DOHH2 (cell line): ENCODE results near the gene ZNF467.

Source experiments
- H3F3A ChIP-seq: fragments of 200-600 bp; sonication (generic), shearing (Covaris generic); 2 replicates; pipeline ENCODE4 v1.6.0; 2016; ENCODE audit warnings: antibody characterized with exemption, mild to moderate bottlenecking; ENCODE audit not compliant: control insufficient read depth, insufficient read depth
- H3K27ac ChIP-seq: fragments of 200-600 bp; sonication (generic); 2 replicates; pipeline ENCODE4 v1.5.1; 2014; ENCODE audit warnings: low read depth, mild to moderate bottlenecking, low read length, moderate library complexity
- H3K27me3 ChIP-seq: fragments of 200-600 bp; sonication (generic); 2 replicates; pipeline ENCODE4 v1.6.1; 2014; ENCODE audit warnings: mild to moderate bottlenecking, low read length, mixed read lengths; ENCODE audit not compliant: control insufficient read depth
- H3K36me3 ChIP-seq: fragments of 200-600 bp; sonication (generic); 2 replicates; pipeline ENCODE4 v1.6.1; 2014; ENCODE audit warnings: mild to moderate bottlenecking, low read length, moderate library complexity, mixed read lengths; ENCODE audit not compliant: control insufficient read depth
- H3K4me1 ChIP-seq: fragments of 200-600 bp; sonication (generic); 2 replicates; pipeline ENCODE4 v1.6.1; 2014; ENCODE audit warnings: mild to moderate bottlenecking, low read length, mixed read lengths; ENCODE audit not compliant: control insufficient read depth
- H3K4me2 ChIP-seq: fragments of 200-600 bp; sonication (generic); 2 replicates; pipeline ENCODE4 v1.6.0; 2014; ENCODE audit warnings: mild to moderate bottlenecking, low read length, moderate library complexity
- H3K4me3 ChIP-seq: fragments of 200-600 bp; sonication (generic); 2 replicates; pipeline ENCODE4 v1.5.1; 2014; ENCODE audit warnings: mild to moderate bottlenecking, low read length, mixed read lengths
- H3K79me2 ChIP-seq: fragments of 200-600 bp; sonication (generic); 2 replicates; pipeline ENCODE4 v1.6.1; 2014; ENCODE audit warnings: mild to moderate bottlenecking, low read length, mixed read lengths; ENCODE audit not compliant: control insufficient read depth
- H3K9me2 ChIP-seq: fragments of 200-600 bp; sonication (generic); replicated peaks from 2 replicates; pipeline ENCODE4 v1.6.1; 2014; ENCODE audit warnings: mild to moderate bottlenecking, low read length, mixed read lengths; ENCODE audit not compliant: control insufficient read depth
- H3K9me3 ChIP-seq: fragments of 200-600 bp; sonication (generic); 2 replicates; pipeline ENCODE4 v1.6.1; 2014; ENCODE audit warnings: antibody characterized with exemption, low read length, mixed read lengths; ENCODE audit not compliant: control insufficient read depth, insufficient read depth
- H4K20me1 ChIP-seq: fragments of 200-600 bp; sonication (generic); 2 replicates; pipeline ENCODE4 v1.6.0; 2014; ENCODE audit warnings: low read depth, mild to moderate bottlenecking, antibody characterized with exemption, low read length, moderate library complexity; ENCODE audit not compliant: control insufficient read depth, insufficient read depth
- EZH2phosphoT487 ChIP-seq: fragments of 200-600 bp; sonication (generic); IDR thresholded peaks from 2 replicates; pipeline ENCODE4 v1.6.1; 2017; ENCODE audit warnings: borderline replicate concordance, mild to moderate bottlenecking, antibody characterized with exemption, low read length, moderate library complexity, mixed read lengths
- TF ChIP-seq, protein P1 (sequence below): fragments of 200-600 bp; sonication (generic); IDR thresholded peaks from one replicate; pipeline ENCODE4 v1.5.1; 2014; ENCODE audit warnings: antibody characterized with exemption, mild to moderate bottlenecking, low read depth, low read length; ENCODE audit not compliant: poor library complexity, severe bottlenecking

The ZNF467 gene

GRCh38 chr7:149771720-149772240 lies 1.6 kb downstream of the ZNF467 start:
- Histone ChIP-seq H3K79me2 (no peaks in the 10 kb centered on the region), H3K36me3 (0 out of 2 replicates have a peak, but pooled peaks cover 9% of the 10 kb centered on the region), H3K4me3 (peak overlapping the region; percentile 84), H3F3A (peaks cover 9% of the 10 kb centered on the region), H3K4me1 (peaks cover 41% of the 10 kb centered on the region), H3K27ac (peak overlapping the region; percentile 81), H3K9me2 (no peaks in the 10 kb centered on the region), H3K4me2 (peak overlapping the region; percentile 79), H3K9me3 (no peaks in the 10 kb centered on the region), H3K27me3 (peaks cover 16% of the 10 kb centered on the region; the same call in 1 of the 2 replicates), H4K20me1 (0 out of 2 replicates have a peak, but pooled peaks cover 4% of the 10 kb centered on the region)
- no peak for TF ChIP-seq EZH2phosphoT487
- TF ChIP-seq, protein P1, sequence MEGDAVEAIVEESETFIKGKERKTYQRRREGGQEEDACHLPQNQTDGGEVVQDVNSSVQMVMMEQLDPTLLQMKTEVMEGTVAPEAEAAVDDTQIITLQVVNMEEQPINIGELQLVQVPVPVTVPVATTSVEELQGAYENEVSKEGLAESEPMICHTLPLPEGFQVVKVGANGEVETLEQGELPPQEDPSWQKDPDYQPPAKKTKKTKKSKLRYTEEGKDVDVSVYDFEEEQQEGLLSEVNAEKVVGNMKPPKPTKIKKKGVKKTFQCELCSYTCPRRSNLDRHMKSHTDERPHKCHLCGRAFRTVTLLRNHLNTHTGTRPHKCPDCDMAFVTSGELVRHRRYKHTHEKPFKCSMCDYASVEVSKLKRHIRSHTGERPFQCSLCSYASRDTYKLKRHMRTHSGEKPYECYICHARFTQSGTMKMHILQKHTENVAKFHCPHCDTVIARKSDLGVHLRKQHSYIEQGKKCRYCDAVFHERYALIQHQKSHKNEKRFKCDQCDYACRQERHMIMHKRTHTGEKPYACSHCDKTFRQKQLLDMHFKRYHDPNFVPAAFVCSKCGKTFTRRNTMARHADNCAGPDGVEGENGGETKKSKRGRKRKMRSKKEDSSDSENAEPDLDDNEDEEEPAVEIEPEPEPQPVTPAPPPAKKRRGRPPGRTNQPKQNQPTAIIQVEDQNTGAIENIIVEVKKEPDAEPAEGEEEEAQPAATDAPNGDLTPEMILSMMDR: no peak

DNA sequence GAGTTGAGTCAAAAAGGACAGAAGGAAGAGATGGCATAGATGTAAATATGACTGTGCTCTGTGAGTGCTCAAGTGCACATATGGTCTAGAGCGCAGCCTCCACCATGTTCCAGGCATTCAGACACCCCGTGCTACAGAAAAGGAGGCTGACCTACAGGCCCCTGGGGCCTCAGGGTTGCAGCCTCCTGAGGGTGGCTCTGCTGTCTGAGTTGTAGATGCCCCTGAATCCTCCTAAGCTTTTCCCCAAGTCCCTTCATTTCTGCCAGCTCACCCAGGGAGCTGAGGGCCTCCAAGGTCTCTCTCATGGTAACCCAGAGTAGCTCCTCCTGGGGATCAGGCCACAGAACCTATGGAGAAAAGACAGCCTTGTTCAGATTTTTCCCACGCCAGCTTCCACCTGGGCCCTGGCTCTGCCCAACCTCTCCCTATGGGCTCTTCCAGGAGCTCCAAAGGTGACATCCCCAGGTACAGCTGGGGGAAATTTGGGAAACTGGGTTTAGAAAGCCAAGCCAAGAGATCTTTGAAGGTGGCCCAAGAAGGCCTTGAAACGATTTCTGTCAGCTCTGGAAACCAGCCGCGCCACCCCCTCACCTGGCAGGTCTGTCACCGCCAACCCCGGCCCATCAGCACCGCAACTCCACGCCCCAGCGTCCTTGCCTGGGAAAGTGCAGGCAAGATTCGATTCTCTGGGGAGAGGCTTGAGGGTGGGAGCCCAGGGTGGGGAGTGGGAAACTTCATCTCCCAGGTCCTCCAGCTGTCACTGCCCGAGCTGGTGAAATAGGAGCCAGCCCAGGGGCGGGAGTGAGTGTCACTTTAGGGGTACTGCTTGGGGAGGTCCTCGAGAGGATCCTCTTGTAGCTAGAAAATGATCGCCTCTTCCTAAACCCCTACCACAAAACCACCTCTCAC lies 2.4 kb downstream of the ZNF467 start:
- 0 out of 2 replicates have a peak, but pooled peaks cover 4% of the 10 kb centered on the region for H4K20me1 ChIP-seq
- H3K4me3 ChIP-seq: peak overlapping the region; percentile 84
- peak overlapping the region; percentile 79 for H3K4me2 ChIP-seq
- no peaks in the 10 kb centered on the region for H3K79me2 ChIP-seq
- H3K27me3 ChIP-seq: peaks cover 9% of the 10 kb centered on the region; the same call in 1 of the 2 replicates
- no peak for TF ChIP-seq EZH2phosphoT487
- TF ChIP-seq, protein P1: no peak
- peaks cover 9% of the 10 kb centered on the region for H3F3A ChIP-seq
- H3K4me1 ChIP-seq: peaks cover 41% of the 10 kb centered on the region
- H3K27ac ChIP-seq: no peak overlapping the region; the same call in 1 of the 2 replicates
- H3K36me3 ChIP-seq: 0 out of 2 replicates have a peak, but pooled peaks cover 9% of the 10 kb centered on the region
- no peaks in the 10 kb centered on the region for H3K9me2 ChIP-seq
- H3K9me3 ChIP-seq: no peaks in the 10 kb centered on the region

GRCh38 chr7:149769915-149770314 lies 3.5 kb downstream of the ZNF467 start:
- 0 out of 2 replicates have a peak, but pooled peaks cover 9% of the 10 kb centered on the region for H3K36me3 ChIP-seq
- no peak overlapping the region for H3K27ac ChIP-seq
- no peak overlapping the region for H3K4me2 ChIP-seq
- no peaks in the 10 kb centered on the region for H3K9me3 ChIP-seq
- H3K4me1 ChIP-seq: peaks cover 32% of the 10 kb centered on the region
- peaks cover 5% of the 10 kb centered on the region for H3F3A ChIP-seq
- H3K79me2 ChIP-seq: no peaks in the 10 kb centered on the region
- H3K27me3 ChIP-seq: peaks cover 6% of the 10 kb centered on the region; the same call in 1 of the 2 replicates
- no peaks in the 10 kb centered on the region for H4K20me1 ChIP-seq
- H3K4me3 ChIP-seq: no peak overlapping the region
- H3K9me2 ChIP-seq: no peaks in the 10 kb centered on the region
- TF ChIP-seq, protein P1: no peak
